NCI-H82 treated with DMSO at 0.1 percent for 48 hours (cell line): Measurements from ENCODE around the gene ITGA5.

Experiments
- DNase-seq: peaks from one replicate; lab custom pipeline; 2025; ENCODE audit not compliant: unreplicated experiment; lab: John Stamatoyannopoulos, UW

ITGA5 gene

GRCh38 chr12:54372113-54372806 is 46.8 kb downstream of the ITGA5 start:
- no peak for DNase-seq

GRCh38 chr12:54371328-54372112 is 47.5 kb downstream of the ITGA5 start:
- no peak for DNase-seq

- DNase-seq: no peak
Observed at GRCh38 chr12:54370171-54370730, 48.8 kb downstream of the ITGA5 start.

DNA sequence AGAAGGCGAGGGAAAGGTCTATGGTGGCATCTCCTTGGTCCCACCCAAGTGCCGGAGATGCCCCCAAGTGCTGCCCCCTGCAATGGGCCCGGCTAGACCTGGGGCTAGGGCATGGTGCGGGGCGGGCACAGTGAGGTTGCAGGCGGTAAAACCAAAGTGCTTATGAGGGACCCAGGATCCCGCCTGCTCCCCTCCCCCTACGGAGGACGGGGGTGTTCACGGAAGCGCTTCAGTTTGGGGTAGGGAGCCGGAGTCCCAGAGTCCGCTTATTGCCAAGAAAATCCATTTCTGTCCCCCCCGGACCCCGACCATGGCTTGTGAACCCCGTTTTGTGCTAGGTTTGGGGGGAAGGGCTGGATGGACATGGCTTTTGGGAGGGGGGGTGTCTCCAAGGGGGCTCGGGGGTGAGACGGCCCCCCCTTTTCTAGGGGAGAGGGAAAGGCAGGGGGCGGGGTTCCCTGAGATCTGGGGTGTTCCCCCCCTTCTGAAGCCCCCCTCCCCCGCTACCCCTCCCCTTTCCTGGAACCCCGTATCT is 49.4 kb downstream of the ITGA5 start:
- no peak for DNase-seq

GRCh38 chr12:54368709-54369596 is 50.1 kb downstream of the ITGA5 start:
- peak; percentile 72 for DNase-seq

DNA sequence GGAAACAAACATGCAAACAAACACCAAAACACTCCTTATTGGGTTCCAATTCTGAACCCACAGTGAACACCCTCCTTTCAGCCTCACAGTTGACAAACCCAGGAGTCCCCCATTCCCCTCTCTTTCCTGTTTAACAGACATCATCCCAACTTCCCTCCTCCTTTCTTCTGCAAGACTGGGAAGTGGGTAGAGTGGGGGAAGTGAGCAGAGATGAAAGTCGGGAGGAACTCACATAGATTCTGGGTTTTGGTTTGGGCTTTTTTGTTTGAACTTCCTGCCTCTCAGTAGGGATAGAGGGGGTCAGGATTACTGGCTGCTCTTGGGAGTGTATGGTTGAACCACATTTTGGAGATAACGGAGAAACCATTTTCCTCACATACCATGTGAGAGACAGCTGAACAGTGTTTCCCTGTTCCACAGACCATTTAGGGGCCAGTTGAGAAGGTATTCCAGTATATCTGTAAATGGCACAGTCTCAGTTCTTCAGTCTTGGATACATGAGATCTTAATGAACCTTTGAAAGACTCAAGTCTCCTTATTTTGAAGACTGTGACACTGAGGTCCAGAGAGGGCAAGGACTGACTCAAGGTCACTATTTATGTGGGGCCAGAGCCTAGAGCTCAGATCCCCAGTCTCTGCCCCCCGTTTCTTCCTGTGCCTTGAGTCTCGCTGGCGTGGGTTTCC is 50.9 kb downstream of the ITGA5 start:
- no peak for DNase-seq

- DNase-seq: no peak
Observed at GRCh38 chr12:54364413-54364812, 54.7 kb downstream of the ITGA5 start, which contains the start of gene GPR84. TSS of gene GPR84 (minus strand) at chr12:54364486. CDS start at chr12:54363851, 635 bp downstream.

DNA sequence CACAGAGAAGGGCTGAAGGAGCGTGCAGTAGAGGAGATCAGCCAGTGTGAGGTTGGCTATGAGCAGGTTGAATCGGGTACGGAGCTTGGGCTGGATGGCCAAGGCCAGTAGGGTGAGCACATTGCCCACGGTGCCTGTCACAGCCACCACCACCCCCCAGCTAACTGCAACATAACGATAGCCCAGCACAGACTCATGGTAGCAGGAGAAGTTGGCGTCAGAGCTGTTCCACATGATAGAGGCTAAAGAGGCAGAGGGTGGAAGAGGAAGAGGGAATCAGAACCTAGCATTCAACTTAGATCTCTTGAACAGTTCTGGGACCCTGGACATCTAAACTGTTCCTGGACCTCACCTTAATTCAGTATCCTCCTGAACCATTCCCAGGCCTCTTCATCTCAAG is 55.4 kb downstream of the ITGA5 start:
- no peak for DNase-seq

GRCh38 chr12:54363047-54363446 is 56.0 kb downstream of the ITGA5 start:
- DNase-seq: no peak

DNA sequence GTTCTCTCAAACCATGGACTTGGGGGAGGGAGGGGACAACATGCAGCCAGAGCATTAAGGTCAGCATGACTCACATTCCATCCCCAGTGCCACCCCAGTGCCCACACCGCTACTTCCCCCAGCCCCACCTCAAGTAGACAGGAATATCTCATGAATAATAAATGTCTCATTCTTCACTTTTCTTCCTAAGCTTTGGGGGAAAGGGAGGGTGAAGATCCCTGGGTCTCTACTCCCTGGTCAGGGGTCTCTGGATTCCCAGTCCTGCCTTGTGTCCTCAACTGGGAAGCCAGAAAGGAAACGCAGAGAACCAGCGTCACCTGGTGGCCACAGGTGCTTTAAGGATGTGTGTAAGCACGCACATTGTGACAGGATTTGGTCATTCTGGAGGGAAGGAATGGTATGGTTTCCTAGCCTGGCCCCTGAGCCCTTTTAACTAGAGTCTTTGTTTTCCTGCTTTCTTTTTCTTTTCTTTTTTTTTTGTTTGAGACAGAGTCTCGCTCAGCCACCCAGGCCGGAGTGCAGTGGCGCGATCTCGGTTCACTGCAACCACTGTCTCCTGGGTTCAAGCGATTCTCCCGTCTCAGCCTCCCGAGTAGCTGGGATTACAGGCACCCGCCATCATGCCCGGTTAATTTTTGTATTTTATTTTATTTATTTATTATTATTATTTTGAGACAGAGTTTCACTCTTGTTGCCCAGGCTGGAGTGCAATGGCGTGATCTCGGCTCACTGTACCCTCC is 58.2 kb downstream of the ITGA5 start:
- DNase-seq: peak; percentile 81

DNA sequence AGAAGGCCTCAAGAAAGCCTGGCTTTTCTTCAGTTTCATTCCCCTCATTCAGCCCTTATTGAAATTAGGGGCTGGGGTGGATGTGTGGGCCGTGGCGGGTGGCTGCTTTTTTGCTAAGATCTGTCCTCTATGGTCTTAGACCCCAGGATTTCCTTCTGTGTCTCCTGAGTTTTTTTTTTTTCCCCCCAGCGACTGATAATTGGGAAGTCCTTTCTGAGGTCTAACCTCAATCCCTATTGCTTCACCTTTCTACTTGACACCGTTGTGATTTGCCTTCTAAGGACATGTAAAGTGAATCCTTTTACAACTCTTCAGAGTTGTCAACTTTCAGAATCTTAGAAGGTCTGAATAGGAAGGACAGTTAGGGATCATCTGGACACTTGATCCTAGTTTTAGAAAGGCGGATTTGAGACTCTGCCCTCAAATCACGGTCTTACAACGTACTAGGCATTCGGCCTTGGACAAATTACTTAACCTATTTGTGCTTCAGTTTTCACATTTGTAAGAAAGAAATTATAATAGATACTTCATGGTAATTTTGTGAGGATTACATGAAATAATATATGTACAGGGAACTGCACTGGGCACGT is 59.2 kb downstream of the ITGA5 start:
- no peak for DNase-seq

GRCh38 chr12:54358945-54359761 is 59.9 kb downstream of the ITGA5 start:
- DNase-seq: peak; percentile 99

DNA sequence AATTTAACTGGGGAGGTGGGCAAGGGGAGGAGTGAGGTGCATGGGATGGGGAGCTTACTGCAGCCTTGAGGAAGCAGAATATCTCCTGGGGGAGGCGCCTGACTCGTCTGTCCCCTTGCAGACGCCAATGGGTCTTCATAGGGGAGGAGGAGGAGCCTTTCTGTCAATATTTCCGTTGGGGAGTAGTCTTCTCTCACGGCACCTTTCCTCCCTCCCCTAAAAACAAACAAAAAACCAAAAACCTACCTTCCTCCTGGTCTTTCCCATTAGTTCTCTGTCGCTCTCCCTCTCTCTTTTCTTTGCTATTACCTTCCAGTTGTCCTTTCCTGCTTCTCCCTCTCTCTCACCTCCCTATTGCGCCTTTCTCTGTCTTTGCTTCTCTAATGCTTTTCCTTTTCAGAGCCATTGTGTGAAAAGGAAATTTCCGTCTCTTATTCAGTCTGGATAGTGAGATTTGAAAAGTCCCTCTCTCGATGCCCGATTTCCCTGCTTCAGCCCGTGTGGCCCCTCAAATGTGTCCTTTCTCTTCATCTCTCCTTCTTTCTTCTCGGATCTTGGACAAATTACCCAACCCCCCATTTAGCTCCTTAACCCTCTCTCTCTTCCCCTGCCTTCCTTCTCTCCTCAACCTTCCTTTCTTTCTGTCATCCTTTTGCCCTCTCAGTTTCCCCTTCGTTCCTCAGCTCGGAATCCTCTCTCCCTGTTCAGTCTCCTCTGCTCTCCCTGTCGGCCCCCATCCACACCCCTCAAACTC is 60.7 kb downstream of the ITGA5 start:
- DNase-seq: peak; percentile 60

- DNase-seq: no peak
Observed at GRCh38 chr12:54357506-54358190, 61.4 kb downstream of the ITGA5 start.

DNA sequence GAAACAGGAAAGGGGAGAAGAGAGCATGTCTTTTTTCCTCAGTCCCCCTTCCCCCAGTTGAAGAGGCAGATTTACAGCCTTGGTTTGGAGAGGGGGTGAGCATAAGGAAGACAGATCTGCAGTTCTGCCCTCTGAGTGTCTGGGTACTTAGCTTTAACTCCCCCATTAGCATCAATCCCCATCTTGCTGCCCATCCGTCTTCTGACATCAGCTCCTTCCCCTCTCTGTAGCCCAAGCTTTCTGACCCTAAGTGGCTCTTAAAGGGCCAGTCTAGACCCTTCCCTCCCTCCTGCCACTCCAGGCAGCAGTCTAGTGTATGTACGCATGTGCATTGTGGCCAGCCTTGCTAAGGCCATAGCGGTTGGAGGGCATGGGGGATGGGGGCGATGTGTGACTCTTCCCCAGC is 62.1 kb downstream of the ITGA5 start:
- DNase-seq: peak; percentile 85

- no peak for DNase-seq
Observed at GRCh38 chr12:54356228-54356627, 62.8 kb downstream of the ITGA5 start.
